BLaER1 treated with 17β-estradiol and CSF1 and Interleukin-3, amounts not matched to agents 10 nM and 100 nM (cell line): ENCODE data around the gene YDJC.
A peak's percentile ranks its signal among the peaks of the same experiment; 100 is the strongest.
"Not testable (repeated sequence)": the region's sequence is repeated elsewhere in the genome, so short reads cannot be mapped to it uniquely, and the experiment has no call there.

Experiments
- H3K27ac ChIP-seq, 11 experiments: shearing (Covaris generic); formaldehyde crosslinking; 2 replicates each; pipeline ENCODE4 v1.8.1; 2022
- H3K27me3 ChIP-seq, 11 experiments: shearing (Covaris generic); formaldehyde crosslinking; 2 replicates each; pipeline ENCODE4 v1.8.1; 2022
- H3K36me3 ChIP-seq, 11 experiments: shearing (Covaris generic); formaldehyde crosslinking; 2 replicates each; pipeline ENCODE4 v1.8.1; 2022
- H3K4me1 ChIP-seq, 10 experiments: shearing (Covaris generic); formaldehyde crosslinking; 2 replicates each; pipeline ENCODE4 v1.8.1; 2022
- H3K4me2 ChIP-seq, 11 experiments: shearing (Covaris generic); formaldehyde crosslinking; 2 replicates each; pipeline ENCODE4 v1.8.1; 2022
- H3K4me3 ChIP-seq, 10 experiments: shearing (Covaris generic); formaldehyde crosslinking; 2 replicates each; pipeline ENCODE4 v1.8.1; 2022
- H3K9ac ChIP-seq, 11 experiments: shearing (Covaris generic); formaldehyde crosslinking; 2 replicates each; pipeline ENCODE4 v1.8.1; 2022
- H3K9me3 ChIP-seq, 11 experiments: shearing (Covaris generic); formaldehyde crosslinking; replicated peaks in 1 of 11; 2 replicates each; pipeline ENCODE4 v1.8.1; 2022
- H4K20me1 ChIP-seq, 11 experiments: shearing (Covaris generic); formaldehyde crosslinking; 2 replicates each; pipeline ENCODE4 v1.8.1; 2022
- Cebpa-rat ChIP-seq, 11 experiments: shearing (Covaris generic); IDR thresholded peaks; 2 replicates each; pipeline ENCODE4 v1.8.1; 2022

YDJC gene

GRCh38 chr22:21643533-21644357 is 13.9 kb upstream of the YDJC start:
- Histone ChIP-seq H3K4me2 (peak overlapping the region; percentile 86 to 99 (median 95)), H3K36me3 (peaks cover 17 to 53% (median 41%) of the 10 kb centered on the region in 11 experiments; a peak in 21 of 22 replicates), H3K9ac (peak overlapping the region; percentile 85 to 94 (median 87); a peak in 18 of 22 replicates), H3K4me3 (peak overlapping the region; percentile 61 to 91 (median 80); a peak in 19 of 20 replicates), H3K27me3 (no peaks in the 10 kb centered on the region), H3K27ac (0 out of 22 replicates have a peak overlapping the region, but pooled peaks of 1 of the 11 experiments have one; percentile 93), H3K9me3 (no peaks in the 10 kb centered on the region), H3K4me1 (peaks cover 21 to 46% (median 32%) of the 10 kb centered on the region in 10 experiments), H4K20me1 (peaks cover 19 to 58% (median 28%) of the 10 kb centered on the region in 11 experiments; a peak in 20 of 22 replicates)
- no peak for TF ChIP-seq Cebpa-rat (IDR thresholded peaks at IDR 0.05)

DNA sequence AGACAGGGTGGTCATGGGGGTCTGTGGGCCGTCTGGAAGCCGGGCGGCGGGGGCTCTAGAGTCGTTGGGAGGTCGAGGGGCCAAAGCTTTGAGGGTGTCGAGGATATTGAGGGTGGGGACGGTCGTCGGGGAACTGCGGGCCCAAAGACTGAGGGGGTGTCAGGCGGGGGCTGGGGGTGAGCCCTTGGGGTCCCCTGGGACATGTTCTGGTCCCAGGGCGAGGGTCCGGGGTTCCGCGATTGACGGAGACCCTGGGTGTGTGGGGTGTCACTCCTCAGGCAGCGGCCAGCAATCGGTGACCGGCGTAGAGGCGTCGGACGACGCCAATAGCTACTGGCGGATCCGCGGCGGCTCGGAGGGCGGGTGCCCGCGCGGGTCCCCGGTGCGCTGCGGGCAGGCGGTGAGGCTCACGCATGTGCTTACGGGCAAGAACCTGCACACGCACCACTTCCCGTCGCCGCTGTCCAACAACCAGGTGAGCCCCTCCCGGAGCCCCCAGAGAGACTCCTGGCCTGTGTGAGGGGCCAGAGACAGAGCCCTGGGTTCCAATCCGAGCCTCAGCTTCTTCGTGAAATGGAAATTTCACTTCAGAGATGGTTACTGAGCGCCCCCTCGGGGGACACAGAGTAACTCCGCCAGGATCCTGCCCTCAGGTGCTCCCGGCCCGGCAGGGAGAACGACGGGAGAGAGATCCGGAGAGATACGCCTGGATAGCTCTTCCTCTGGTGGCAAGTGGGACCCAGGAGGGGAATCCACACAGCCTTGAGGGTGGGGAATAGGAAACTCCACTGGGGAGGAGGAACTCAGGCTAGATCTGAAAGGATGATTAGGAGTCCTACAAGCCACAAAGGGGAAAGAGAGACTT is 13.0 kb upstream of the YDJC start:
- H3K4me3 ChIP-seq, result peak overlapping the region; percentile 61 to 91 (median 80)
- H3K9ac ChIP-seq, result peak overlapping the region; percentile 85 to 94 (median 87)
- peaks cover 11 to 44% (median 34%) of the 10 kb centered on the region in 11 experiments; a peak in 21 of 22 replicates for H3K36me3 ChIP-seq
- peaks cover 21 to 39% (median 31%) of the 10 kb centered on the region in 10 experiments for H3K4me1 ChIP-seq
- TF ChIP-seq Cebpa-rat (IDR thresholded peaks at IDR 0.05), result no peak
- no peaks in the 10 kb centered on the region for H3K9me3 ChIP-seq
- H3K4me2 ChIP-seq, result peak overlapping the region; percentile 86 to 99 (median 95)
- H4K20me1 ChIP-seq, result peaks cover 19 to 49% (median 27%) of the 10 kb centered on the region in 11 experiments; a peak in 20 of 22 replicates
- H3K27ac ChIP-seq, result peak overlapping the region; percentile 65 to 93 (median 85); a peak in 21 of 22 replicates
- H3K27me3 ChIP-seq, result no peaks in the 10 kb centered on the region

- Histone ChIP-seq H3K9me3 (no peaks in the 10 kb centered on the region), H3K36me3 (peaks cover 11 to 37% (median 31%) of the 10 kb centered on the region in 11 experiments; a peak in 21 of 22 replicates), H3K4me1 (peaks cover 21 to 44% (median 30%) of the 10 kb centered on the region in 10 experiments), H3K4me2 (peak within 1 kb of the TSS; percentile 86 to 99 (median 95)), H3K9ac (peak within 1 kb of the TSS; percentile 85 to 94 (median 87)), H3K27me3 (no peaks in the 10 kb centered on the region), H3K4me3 (peak within 1 kb of the TSS; percentile 61 to 91 (median 80)), H4K20me1 (peaks cover 18 to 40% (median 23%) of the 10 kb centered on the region in 11 experiments; a peak in 20 of 22 replicates), H3K27ac (peak within 1 kb of the TSS; percentile 65 to 93 (median 85); a peak in 21 of 22 replicates)
- no peak for TF ChIP-seq Cebpa-rat (IDR thresholded peaks at IDR 0.05)
These were observed 12.2 kb upstream of the YDJC start, which contains the start of gene SDF2L1 for GRCh38 chr22:21641789-21642583. Gene SDF2L1, plus strand, starts transcription at chr22:21642302. Its CDS starts 35 bp downstream, at chr22:21642337.

DNA sequence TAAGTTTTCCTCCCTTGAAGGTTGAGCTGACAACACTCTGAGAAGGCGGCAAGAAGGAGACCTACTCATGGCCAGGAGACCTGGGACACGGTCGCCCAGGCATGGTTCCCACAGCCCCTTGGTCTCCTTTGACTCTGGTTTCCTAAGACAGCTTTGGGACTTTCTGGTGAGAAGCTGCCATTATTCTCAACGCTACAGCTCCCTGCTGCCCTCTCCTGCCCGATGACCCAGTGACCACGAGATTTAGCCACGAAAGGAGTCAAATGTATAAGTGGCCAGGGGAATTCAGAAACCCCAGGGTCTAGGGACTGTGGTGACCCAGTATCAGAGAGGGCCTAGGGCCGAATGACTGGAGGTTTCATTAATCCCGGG is 11.6 kb upstream of the YDJC start:
- peak overlapping the region; percentile 82 to 99 (median 95) for H3K4me2 ChIP-seq
- no peak for TF ChIP-seq Cebpa-rat (IDR thresholded peaks at IDR 0.05)
- H4K20me1 ChIP-seq, result peaks cover 14 to 35% (median 20%) of the 10 kb centered on the region in 11 experiments; a peak in 20 of 22 replicates
- H3K9me3 ChIP-seq, result no peaks in the 10 kb centered on the region
- H3K36me3 ChIP-seq, result peaks cover 11 to 32% (median 27%) of the 10 kb centered on the region in 11 experiments; a peak in 21 of 22 replicates
- H3K9ac ChIP-seq, result peak overlapping the region; percentile 79 to 94 (median 86); a peak in 21 of 22 replicates
- peak overlapping the region; percentile 61 to 91 (median 80) for H3K4me3 ChIP-seq
- H3K27ac ChIP-seq, result peak overlapping the region; percentile 38 to 93 (median 78); a peak in 16 of 22 replicates
- H3K4me1 ChIP-seq, result peaks cover 21 to 43% (median 28%) of the 10 kb centered on the region in 10 experiments
- no peaks in the 10 kb centered on the region for H3K27me3 ChIP-seq

- Histone ChIP-seq H3K27ac (peak overlapping the region in 1 of 11 experiments; percentile 93; a peak in 2 of 22 replicates), H3K36me3 (peaks cover 11 to 26% (median 22%) of the 10 kb centered on the region in 11 experiments; a peak in 20 of 22 replicates), H3K9ac (peak overlapping the region in 5 of 11 experiments; percentile 81 to 94 (median 86); a peak in 5 of 22 replicates), H3K9me3 (no peaks in the 10 kb centered on the region), H3K4me1 (peaks cover 19 to 39% (median 25%) of the 10 kb centered on the region in 10 experiments), H3K4me2 (peak overlapping the region; percentile 82 to 99 (median 95); a peak in 19 of 22 replicates), H3K27me3 (no peaks in the 10 kb centered on the region), H3K4me3 (no peak overlapping the region), H4K20me1 (peaks cover 11 to 29% (median 15%) of the 10 kb centered on the region in 11 experiments; a peak in 20 of 22 replicates)
- TF ChIP-seq Cebpa-rat (IDR thresholded peaks at IDR 0.05), result no peak
These were observed 11.0 kb upstream of the YDJC start for GRCh38 chr22:21640810-21641209.

DNA sequence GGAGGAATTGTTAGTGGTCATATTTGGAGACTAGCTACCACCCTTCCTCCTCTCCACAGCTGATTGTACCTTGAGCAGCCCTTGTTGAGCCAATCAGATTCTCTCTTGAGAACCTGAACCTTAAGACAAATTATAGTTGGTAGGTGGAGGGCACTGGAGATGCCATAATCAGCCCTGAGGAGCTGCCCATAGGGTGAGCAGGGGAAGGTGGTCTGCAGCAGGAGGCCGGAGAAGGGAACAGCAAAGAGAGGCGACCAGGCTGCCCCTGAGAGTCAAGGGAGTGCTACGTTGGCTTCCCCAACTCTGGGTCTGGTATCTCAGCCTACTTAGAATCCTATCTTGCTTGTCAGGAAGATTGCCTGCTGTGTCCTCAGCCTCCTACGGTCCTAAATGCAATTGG is 9.5 kb upstream of the YDJC start:
- H3K4me1 ChIP-seq, result peaks cover 19 to 39% (median 24%) of the 10 kb centered on the region in 10 experiments
- H4K20me1 ChIP-seq, result peaks cover 11 to 16% (median 13%) of the 10 kb centered on the region in 11 experiments; a peak in 20 of 22 replicates
- H3K9ac ChIP-seq, result no peak overlapping the region
- H3K27ac ChIP-seq, result no peak overlapping the region
- no peak for TF ChIP-seq Cebpa-rat (IDR thresholded peaks at IDR 0.05)
- H3K9me3 ChIP-seq, result no peaks in the 10 kb centered on the region
- H3K4me3 ChIP-seq, result no peak overlapping the region
- peaks cover 0 to 12% (median 8%) of the 10 kb centered on the region in 11 experiments; a peak in 16 of 22 replicates for H3K36me3 ChIP-seq
- H3K27me3 ChIP-seq, result no peaks in the 10 kb centered on the region
- H3K4me2 ChIP-seq, result no peak overlapping the region

- H3K27ac ChIP-seq, H4K20me1 ChIP-seq, H3K9me3 ChIP-seq, H3K27me3 ChIP-seq, H3K4me3 ChIP-seq, H3K36me3 ChIP-seq, H3K9ac ChIP-seq: not testable (repeated sequence)
- Histone ChIP-seq H3K4me1 (peaks cover 6 to 24% (median 11%) of the 10 kb centered on the region in 10 experiments), H3K4me2 (0 out of 22 replicates have a peak overlapping the region, but pooled peaks of 1 of the 11 experiments have one; percentile 10)
These were observed 7.6 kb upstream of the YDJC start for GRCh38 chr22:21637450-21637849.
